ENCODE measurements around the gene MPO. TPM values are rescaled to one million over a fixed set of nuclear protein-coding genes. Genes with fewer than 3 reads are reported as not detected.
A peak's percentile ranks its signal among the peaks of the same experiment; 100 is the strongest.

The MPO gene
- total RNA-seq, 1 donor from 2014 or later: 0.05 TPM

DNA sequence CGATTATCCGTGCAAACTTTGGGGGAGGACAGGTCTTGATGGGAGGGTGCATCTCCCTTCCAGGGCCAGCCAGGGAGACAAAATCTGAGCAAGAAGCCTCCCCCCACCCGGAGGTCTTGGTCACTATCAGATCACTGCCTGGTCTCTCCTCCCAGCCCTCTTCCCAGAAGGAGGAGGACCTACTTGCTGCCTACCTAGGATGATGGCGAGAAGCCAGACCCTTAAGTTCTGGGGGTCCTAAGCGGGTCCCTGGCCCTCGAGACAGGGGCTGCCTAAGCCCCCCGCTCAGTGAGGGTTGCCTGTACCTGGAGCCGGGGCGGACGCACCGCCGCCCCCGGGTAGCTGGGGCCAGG, 43.3 kb upstream of the MPO start:
- no peak for DNase-seq
- H3K36me3 ChIP-seq: no peaks in the 10 kb centered on the region
- H3K4me1 ChIP-seq: peaks cover 18% of the 10 kb centered on the region
- H3K27ac ChIP-seq (replicated peaks): peak overlapping the region; percentile 72
- peak overlapping the region; percentile 74 for H3K4me3 ChIP-seq
- intact Hi-C loops (cut with micrococcal nuclease): no loop called here
- TF ChIP-seq, protein P1, sequence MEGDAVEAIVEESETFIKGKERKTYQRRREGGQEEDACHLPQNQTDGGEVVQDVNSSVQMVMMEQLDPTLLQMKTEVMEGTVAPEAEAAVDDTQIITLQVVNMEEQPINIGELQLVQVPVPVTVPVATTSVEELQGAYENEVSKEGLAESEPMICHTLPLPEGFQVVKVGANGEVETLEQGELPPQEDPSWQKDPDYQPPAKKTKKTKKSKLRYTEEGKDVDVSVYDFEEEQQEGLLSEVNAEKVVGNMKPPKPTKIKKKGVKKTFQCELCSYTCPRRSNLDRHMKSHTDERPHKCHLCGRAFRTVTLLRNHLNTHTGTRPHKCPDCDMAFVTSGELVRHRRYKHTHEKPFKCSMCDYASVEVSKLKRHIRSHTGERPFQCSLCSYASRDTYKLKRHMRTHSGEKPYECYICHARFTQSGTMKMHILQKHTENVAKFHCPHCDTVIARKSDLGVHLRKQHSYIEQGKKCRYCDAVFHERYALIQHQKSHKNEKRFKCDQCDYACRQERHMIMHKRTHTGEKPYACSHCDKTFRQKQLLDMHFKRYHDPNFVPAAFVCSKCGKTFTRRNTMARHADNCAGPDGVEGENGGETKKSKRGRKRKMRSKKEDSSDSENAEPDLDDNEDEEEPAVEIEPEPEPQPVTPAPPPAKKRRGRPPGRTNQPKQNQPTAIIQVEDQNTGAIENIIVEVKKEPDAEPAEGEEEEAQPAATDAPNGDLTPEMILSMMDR (IDR thresholded peaks at IDR 0.05; ENCODE audit: borderline replicate concordance): no peak
- H3K9me3 ChIP-seq (replicated peaks): no peaks in the 10 kb centered on the region
- H3K27me3 ChIP-seq (ENCODE audit: low read depth): peaks cover 53% of the 10 kb centered on the region

DNA sequence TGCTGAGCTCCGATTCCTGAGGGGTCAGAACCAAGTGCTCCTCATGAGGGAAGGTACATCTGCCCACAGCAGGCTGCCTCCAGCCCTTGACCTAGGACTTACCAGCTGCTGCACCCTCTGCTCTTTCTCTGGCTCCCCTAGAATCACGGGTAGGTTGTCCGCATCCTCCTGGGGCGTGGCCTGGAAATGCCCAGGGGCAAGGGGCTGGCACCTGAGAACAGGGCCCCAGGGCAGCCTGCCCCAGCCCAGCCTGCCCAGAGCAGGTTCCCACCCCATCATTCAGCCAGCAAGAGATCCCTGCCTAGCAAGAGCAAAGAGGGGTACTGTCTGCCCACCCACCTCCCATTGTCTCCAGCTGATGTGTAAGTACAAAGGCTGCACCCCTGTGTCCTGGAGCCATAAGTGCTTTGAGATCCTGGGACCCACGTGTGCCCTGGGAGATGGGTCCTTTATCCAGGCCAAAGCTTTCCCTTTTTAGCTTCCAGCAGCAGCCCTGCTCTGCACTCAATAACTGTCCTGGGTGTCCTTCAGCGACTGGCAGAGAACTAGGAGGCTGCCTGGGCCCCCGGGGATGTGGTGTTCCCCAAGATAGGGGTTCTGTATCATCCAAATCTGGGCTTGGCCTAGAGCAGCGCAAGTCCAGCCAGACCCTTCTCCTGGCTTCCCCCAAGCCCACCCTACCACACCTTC, 42.8 kb upstream of the MPO start:
- TF ChIP-seq, protein P1 (IDR thresholded peaks at IDR 0.05; ENCODE audit: borderline replicate concordance): no peak
- Histone ChIP-seq H3K4me1 (peaks cover 18% of the 10 kb centered on the region), H3K36me3 (no peaks in the 10 kb centered on the region), H3K4me3 (peak overlapping the region; percentile 74), H3K27ac (replicated peaks) (peak overlapping the region; percentile 72), H3K27me3 (ENCODE audit: low read depth) (peaks cover 48% of the 10 kb centered on the region), H3K9me3 (replicated peaks) (no peaks in the 10 kb centered on the region)
- intact Hi-C loops (cut with micrococcal nuclease): no loop called here
- no peak for DNase-seq

DNA sequence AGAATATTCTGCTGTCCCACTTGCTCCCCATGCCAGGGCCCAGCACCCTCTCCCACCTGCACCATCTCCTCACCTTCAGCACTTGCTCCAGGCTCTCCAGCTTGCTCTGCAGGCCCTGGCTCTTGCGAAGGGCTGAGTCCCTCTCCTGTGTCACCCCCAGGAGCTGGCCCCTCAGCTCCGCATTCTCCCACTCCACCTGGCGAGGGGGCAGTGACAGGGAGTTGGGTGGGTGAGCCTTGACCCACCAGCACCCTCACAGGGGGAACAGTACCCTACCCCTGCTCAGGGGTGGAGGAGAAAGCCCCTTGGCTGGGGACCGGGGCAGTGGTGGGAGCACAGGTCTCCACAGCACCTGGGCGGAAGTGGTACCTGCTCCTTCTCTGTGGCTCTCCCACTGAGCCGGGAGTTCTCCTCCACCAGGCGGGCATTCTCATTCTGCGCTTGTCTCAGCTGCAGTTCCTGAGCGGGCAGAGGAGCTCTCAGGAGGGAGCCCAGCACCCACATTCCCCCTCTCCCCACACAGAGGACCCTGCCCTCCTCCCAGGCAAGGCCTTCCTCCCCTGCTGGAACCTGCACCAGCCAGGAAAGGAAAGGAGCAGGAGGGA, 41.9 kb upstream of the MPO start:
- TF ChIP-seq, protein P1 (IDR thresholded peaks at IDR 0.05; ENCODE audit: borderline replicate concordance): no peak
- H3K36me3 ChIP-seq: no peaks in the 10 kb centered on the region
- no peaks in the 10 kb centered on the region for H3K9me3 ChIP-seq (replicated peaks)
- peaks cover 39% of the 10 kb centered on the region for H3K27me3 ChIP-seq (ENCODE audit: low read depth)
- H3K4me3 ChIP-seq: no peak overlapping the region
- H3K4me1 ChIP-seq: peaks cover 18% of the 10 kb centered on the region
- no peak for DNase-seq
- intact Hi-C loops (cut with micrococcal nuclease): no loop called here
- H3K27ac ChIP-seq (replicated peaks): no peak overlapping the region

DNA sequence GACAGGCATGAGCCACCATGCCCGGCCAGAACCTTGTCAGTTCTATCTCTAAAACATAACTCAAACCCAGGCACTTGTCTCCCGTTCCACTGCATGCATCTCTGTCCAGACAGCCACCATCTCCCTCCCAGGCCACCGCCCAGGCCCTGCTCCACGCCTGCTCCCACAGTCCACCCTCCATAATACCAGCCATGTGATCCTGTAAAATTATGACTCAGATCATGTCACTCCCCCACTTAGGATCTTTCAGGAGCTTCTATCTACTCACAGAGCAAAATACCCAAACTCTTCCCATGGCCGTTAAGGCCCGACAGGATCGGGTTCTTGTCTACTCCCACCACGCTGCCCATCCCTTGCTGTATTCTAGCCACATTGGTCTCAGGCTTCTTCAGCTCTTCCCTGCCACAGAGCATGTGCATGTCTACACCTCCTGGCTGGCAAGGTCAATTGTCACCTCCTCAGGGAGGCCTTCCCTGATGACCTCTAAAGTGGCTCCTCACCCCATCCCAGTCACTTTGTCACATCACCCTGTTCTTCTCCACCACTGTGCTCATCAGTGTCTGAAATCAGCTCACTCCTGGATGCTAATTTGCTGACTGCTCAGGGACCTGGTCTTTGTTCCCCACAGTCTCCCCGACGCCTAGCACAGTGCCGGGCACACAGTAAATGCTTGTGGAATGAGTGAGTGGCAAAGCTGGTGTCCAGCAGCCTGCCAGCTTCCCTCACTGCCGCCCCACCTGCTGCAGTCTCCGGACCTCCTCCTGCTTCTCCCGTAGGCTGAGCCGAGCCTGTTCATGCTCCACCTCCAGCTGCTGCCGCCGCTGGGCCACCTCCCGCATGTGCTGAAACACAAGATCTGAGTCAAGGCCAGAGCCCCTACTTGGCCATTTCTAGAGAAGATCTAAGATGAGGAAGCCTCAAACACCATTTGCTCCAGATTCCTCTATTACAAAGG, 41.1 kb upstream of the MPO start:
- Histone ChIP-seq H3K4me1 (peaks cover 18% of the 10 kb centered on the region), H3K27ac (replicated peaks) (no peak overlapping the region), H3K27me3 (ENCODE audit: low read depth) (peaks cover 31% of the 10 kb centered on the region), H3K4me3 (no peak overlapping the region), H3K36me3 (no peaks in the 10 kb centered on the region), H3K9me3 (replicated peaks) (no peaks in the 10 kb centered on the region)
- TF ChIP-seq, protein P1 (IDR thresholded peaks at IDR 0.05; ENCODE audit: borderline replicate concordance): no peak
- DNase-seq: no peak
- intact Hi-C loops (cut with micrococcal nuclease): no loop called here

DNA sequence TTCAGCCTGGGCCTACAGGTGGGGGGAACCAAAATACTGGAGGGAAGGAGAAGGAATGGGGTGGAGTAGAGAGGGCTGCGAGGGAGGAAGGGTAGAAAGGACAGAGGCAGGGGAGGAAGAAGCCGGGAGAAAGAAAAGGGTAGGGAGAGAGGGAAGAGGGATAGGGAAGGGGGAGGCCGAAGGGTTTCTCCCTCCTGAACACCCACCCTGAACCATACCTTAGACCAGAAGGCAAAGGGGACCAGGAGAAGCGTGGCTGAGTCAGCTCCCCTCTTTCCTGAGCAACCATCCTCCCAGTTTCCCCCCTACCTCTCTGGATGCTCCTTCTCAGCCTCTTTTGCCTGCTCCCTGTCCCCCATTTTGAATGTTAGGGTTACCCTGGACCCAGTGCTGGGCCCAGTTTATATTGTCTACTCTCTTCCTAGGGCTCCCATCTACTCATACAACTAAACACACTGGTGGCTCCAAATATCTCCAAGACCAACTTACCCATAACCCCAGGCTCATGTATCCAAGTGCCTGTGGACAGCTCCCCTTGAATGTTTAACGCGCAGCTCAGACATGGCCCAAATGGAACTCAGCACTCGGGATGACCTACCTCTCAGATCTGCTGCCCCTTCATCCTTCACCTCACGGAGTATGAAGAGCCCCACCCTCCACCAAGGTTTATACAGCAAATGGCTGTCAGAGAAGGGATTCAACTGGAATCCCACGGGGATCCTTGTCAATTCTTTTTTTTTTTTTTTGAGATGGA, 40.0 kb upstream of the MPO start:
- Histone ChIP-seq H3K27ac (replicated peaks) (no peak overlapping the region), H3K36me3 (no peaks in the 10 kb centered on the region), H3K4me3 (no peak overlapping the region), H3K9me3 (replicated peaks) (no peaks in the 10 kb centered on the region), H3K27me3 (ENCODE audit: low read depth) (peaks cover 20% of the 10 kb centered on the region), H3K4me1 (peaks cover 18% of the 10 kb centered on the region)
- TF ChIP-seq, protein P1 (IDR thresholded peaks at IDR 0.05; ENCODE audit: borderline replicate concordance): no peak
- intact Hi-C loops (cut with micrococcal nuclease): no loop called here
- no peak for DNase-seq
